ENCODE results near the gene NOXO1. TPM values are rescaled to one million over a fixed set of nuclear protein-coding genes. Genes with fewer than 3 reads are reported as not detected.

Gene NOXO1
- total RNA-seq, 1 experiment from 2014 or later, result 1.7 TPM

- H3K27ac Mint-ChIP-seq, result no peak overlapping the region
- no CpG with 5 or more reads among the region's 5 CpGs for WGBS (ENCODE audit: extremely low coverage, insufficient read length, low lambda C conversion rate)
These were observed 754 bp upstream of the NOXO1 start for GRCh38 chr16:1982013-1982433.

More at GRCh38 chr16:1982013-1982433, 754 bp upstream of the NOXO1 start:
- Histone ChIP-seq H3K27ac (ENCODE audit: insufficient read length, low read depth, low read length) (no peak overlapping the region), H2BK5ac (ENCODE audit: insufficient read length, low read length) (no peak overlapping the region), H2BK120ac (ENCODE audit: low read depth, low read length, poor library complexity, severe bottlenecking) (no peak overlapping the region), H2AFZ (ENCODE audit: low read length) (no peak overlapping the region), H3K4me2 (ENCODE audit: insufficient read depth, insufficient read length, low read length) (no peak overlapping the region), H3K4me1 (ENCODE audit: insufficient read depth, low read length) (no peaks in the 10 kb centered on the region), H3K56ac (ENCODE audit: insufficient read length, low read depth, low read length) (no peak overlapping the region), H3T11ph (ENCODE audit: low read length) (no peak overlapping the region), H4K20me1 (ENCODE audit: control insufficient read depth, insufficient read depth, insufficient read length) (peaks cover 2% of the 10 kb centered on the region), H4K5ac (ENCODE audit: insufficient read length, low read depth, low read length) (no peak overlapping the region), H2AK5ac (ENCODE audit: insufficient read length, low read length) (no peak overlapping the region), H2BK20ac (ENCODE audit: low read depth, low read length, poor library complexity, severe bottlenecking) (no peak overlapping the region), H2BK15ac (ENCODE audit: low read depth, low read length) (no peak overlapping the region), H3K79me1 (ENCODE audit: insufficient read depth, low read depth, low read length, poor library complexity, severe bottlenecking) (no peaks in the 10 kb centered on the region), H3K27me3 (ENCODE audit: insufficient read depth, low read length) (peaks cover 22% of the 10 kb centered on the region), H3K9me3 (ENCODE audit: control insufficient read depth, low read depth, low read length) (no peaks in the 10 kb centered on the region), H3K4ac (ENCODE audit: low read depth, low read length) (no peak overlapping the region), H3K14ac (ENCODE audit: insufficient read depth, low read length) (no peak overlapping the region; the same call in 1 of the 2 replicates), H3K23ac (ENCODE audit: insufficient read length, low read depth, low read length) (no peak overlapping the region), H4K8ac (replicated peaks; ENCODE audit: insufficient read length, low read depth, low read length) (no peak overlapping the region), H3K18ac (ENCODE audit: insufficient read length, low read depth, low read length) (no peak overlapping the region), H2BK12ac (ENCODE audit: insufficient read length, low read depth, low read length) (no peak overlapping the region), H3K23me2 (ENCODE audit: insufficient read length, low read depth, low read length, poor library complexity, severe bottlenecking) (peaks cover 24% of the 10 kb centered on the region), H4K91ac (ENCODE audit: insufficient read length, low read depth, low read length) (no peak overlapping the region), H3K79me2 (ENCODE audit: insufficient read depth, low read length) (no peaks in the 10 kb centered on the region; the same call in 1 of the 2 replicates), H3K9ac (ENCODE audit: extremely low read depth, insufficient read length, low read length) (no peak overlapping the region)
- no peaks in the 10 kb centered on the region for H3K9me3 Mint-ChIP-seq
- peak overlapping the region in 1 of 2 experiments; percentile 54; a peak in 1 of 5 replicates for H3K4me3 Mint-ChIP-seq
- TF ChIP-seq CTCF (conservative IDR thresholded peaks at IDR 0.05), result no peak
- peaks cover 40% of the 10 kb centered on the region for H3K27me3 Mint-ChIP-seq (ENCODE audit: low read depth)
- no peak for DNase-seq
- peaks cover 19 to 26% of the 10 kb centered on the region in 2 experiments for H3K4me1 Mint-ChIP-seq
- H3K36me3 Mint-ChIP-seq (ENCODE audit: insufficient read depth in 1 of 3, low read depth in 3 of 3), result peaks cover 0 to 24% (median 20%) of the 10 kb centered on the region in 3 experiments

Data from H9 (cell line).